A673 (cell line): ENCODE data around the gene RBAK. TPM values are rescaled to one million over a fixed set of nuclear protein-coding genes. Genes with fewer than 3 reads are reported as not detected.
"Not testable (repeated sequence)": the region's sequence is repeated elsewhere in the genome, so short reads cannot be mapped to it uniquely, and the experiment has no call there.

Source experiments
- BruUV-seq: library from RNA; stranded (reverse); fragments of 400-500 nt; replicated peaks from 2 replicates; lab custom pipeline; 2021; lab: Mats Ljungman, UMichigan
- CTCF ChIA-PET: fragments of 300-600 bp; sonication (Branson Sonifier 250); formaldehyde crosslinking; loops from one replicate; lab custom pipeline; 2022; ENCODE audit warnings: antibody characterized with exemption; lab: Charles Lee
- POLR2A ChIA-PET: fragments of 300-600 bp; sonication (Branson Sonifier 250); formaldehyde crosslinking; loops from one replicate; lab custom pipeline; 2022; ENCODE audit warnings: antibody characterized with exemption; ENCODE audit not compliant: low non-redundant PET; lab: Charles Lee
- DNase-seq: peaks from one replicate; pipeline ENCODE4 v3.0.0-alpha.2; 2015; ENCODE audit warnings: low spot score
- H3K27ac ChIP-seq: fragments of 200-600 bp; sonication (generic); 2 replicates; pipeline ENCODE4 v1.5.1; 2016; ENCODE audit warnings: mixed run types, low read depth, mild to moderate bottlenecking, mixed read lengths, antibody characterized with exemption, low read length; ENCODE audit not compliant: poor library complexity, severe bottlenecking
- H3K27me3 ChIP-seq: fragments of 200-600 bp; sonication (generic); replicated peaks from 2 replicates; pipeline ENCODE4 v1.6.1; 2017; ENCODE audit warnings: mixed run types, low read depth, mild to moderate bottlenecking, mixed read lengths, antibody characterized with exemption, low read length; ENCODE audit not compliant: insufficient read depth, poor library complexity
- H3K36me3 ChIP-seq: fragments of 200-600 bp; sonication (generic); 2 replicates; pipeline ENCODE4 v1.6.1; 2016; ENCODE audit warnings: mixed run types, mild to moderate bottlenecking, mixed read lengths, antibody characterized with exemption, low read length; ENCODE audit not compliant: insufficient read depth, poor library complexity, severe bottlenecking
- H3K4me1 ChIP-seq: fragments of 200-600 bp; sonication (generic); 2 replicates; pipeline ENCODE4 v1.6.1; 2017; ENCODE audit warnings: mixed run types, mild to moderate bottlenecking, mixed read lengths, antibody characterized with exemption, low read length; ENCODE audit not compliant: insufficient read depth, poor library complexity, severe bottlenecking
- H3K4me3 ChIP-seq: fragments of 200-600 bp; sonication (generic); 2 replicates; pipeline ENCODE4 v1.5.1; 2016; ENCODE audit warnings: low read depth, mixed run types, mild to moderate bottlenecking, mixed read lengths, low read length; ENCODE audit not compliant: poor library complexity, severe bottlenecking
- H3K9me3 ChIP-seq: fragments of 200-600 bp; sonication (generic); 2 replicates; pipeline ENCODE4 v1.6.1; 2016; ENCODE audit warnings: mixed run types, low read depth, mild to moderate bottlenecking, mixed read lengths, antibody characterized with exemption, low read length; ENCODE audit not compliant: poor library complexity, severe bottlenecking
- EZH2 ChIP-seq: fragments of 200-600 bp; sonication (generic); IDR thresholded peaks from 2 replicates; pipeline ENCODE4 v1.6.1; 2017; ENCODE audit warnings: borderline replicate concordance, low read depth, mild to moderate bottlenecking, mixed read lengths, antibody characterized with exemption, low read length; ENCODE audit not compliant: poor library complexity, severe bottlenecking
- intact Hi-C: fragments of 100-400 bp; cut with micrococcal nuclease; formaldehyde crosslinking; loops from one replicate; pipeline ENCODE4 v1.10.0; 2022; ENCODE audit not compliant: unreplicated experiment
- total RNA-seq: library from RNA; stranded (reverse); gene quantifications from 2 replicates; pipeline ENCODE4 v1.2.3, GENCODE V29; 2021
- TF ChIP-seq, protein P1 (sequence below): fragments of 300-800, 200-600 bp; sonication (generic); conservative IDR thresholded peaks from 2 replicates; pipeline ENCODE4 v1.5.1; 2017; ENCODE audit warnings: low read depth, mild to moderate bottlenecking, antibody characterized with exemption, low read length, moderate library complexity, mixed read lengths

RBAK gene
- total RNA-seq, 1 experiment from 2014 or later = 17.3 TPM

DNA sequence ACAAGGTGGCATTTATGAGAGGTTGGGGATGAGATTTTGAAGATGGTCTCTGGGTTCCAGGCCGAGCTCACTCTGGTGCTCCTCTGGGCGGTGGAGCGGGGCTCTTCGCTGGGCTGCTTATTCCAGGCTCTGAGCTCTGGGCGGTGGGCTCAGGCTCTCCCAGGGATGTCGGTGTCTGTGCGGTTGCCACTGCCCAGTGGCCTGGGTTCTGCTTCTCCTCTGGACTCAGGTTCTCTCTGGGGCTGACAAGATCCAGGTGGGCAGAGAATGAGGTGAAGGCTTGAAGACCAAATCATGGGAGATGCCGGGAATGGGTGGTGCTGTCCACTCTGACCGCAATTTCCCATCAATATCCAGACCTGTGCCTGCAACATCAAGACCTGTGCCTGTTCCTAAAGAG, 40.6 kb downstream of the RBAK start:
- TF ChIP-seq, protein P1, sequence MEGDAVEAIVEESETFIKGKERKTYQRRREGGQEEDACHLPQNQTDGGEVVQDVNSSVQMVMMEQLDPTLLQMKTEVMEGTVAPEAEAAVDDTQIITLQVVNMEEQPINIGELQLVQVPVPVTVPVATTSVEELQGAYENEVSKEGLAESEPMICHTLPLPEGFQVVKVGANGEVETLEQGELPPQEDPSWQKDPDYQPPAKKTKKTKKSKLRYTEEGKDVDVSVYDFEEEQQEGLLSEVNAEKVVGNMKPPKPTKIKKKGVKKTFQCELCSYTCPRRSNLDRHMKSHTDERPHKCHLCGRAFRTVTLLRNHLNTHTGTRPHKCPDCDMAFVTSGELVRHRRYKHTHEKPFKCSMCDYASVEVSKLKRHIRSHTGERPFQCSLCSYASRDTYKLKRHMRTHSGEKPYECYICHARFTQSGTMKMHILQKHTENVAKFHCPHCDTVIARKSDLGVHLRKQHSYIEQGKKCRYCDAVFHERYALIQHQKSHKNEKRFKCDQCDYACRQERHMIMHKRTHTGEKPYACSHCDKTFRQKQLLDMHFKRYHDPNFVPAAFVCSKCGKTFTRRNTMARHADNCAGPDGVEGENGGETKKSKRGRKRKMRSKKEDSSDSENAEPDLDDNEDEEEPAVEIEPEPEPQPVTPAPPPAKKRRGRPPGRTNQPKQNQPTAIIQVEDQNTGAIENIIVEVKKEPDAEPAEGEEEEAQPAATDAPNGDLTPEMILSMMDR = no peak
- TF ChIP-seq EZH2 = no peak
- H3K4me3 ChIP-seq = no peak overlapping the region
- no peaks in the 10 kb centered on the region for H3K36me3 ChIP-seq
- H3K9me3 ChIP-seq = no peaks in the 10 kb centered on the region
- intact Hi-C loops = loop anchor here (5.0 to 10.0 kb wide), 2 partner anchors 114 to 471 kb away; no protein-coding TSS in a partner anchor
- CTCF ChIA-PET = no interaction called here
- no peak for DNase-seq
- H3K4me1 ChIP-seq = no peaks in the 10 kb centered on the region
- POLR2A ChIA-PET = no interaction called here
- no TSS peak for BruUV-seq
- H3K27ac ChIP-seq = no peak overlapping the region
- H3K27me3 ChIP-seq = peaks cover 4% of the 10 kb centered on the region

DNA sequence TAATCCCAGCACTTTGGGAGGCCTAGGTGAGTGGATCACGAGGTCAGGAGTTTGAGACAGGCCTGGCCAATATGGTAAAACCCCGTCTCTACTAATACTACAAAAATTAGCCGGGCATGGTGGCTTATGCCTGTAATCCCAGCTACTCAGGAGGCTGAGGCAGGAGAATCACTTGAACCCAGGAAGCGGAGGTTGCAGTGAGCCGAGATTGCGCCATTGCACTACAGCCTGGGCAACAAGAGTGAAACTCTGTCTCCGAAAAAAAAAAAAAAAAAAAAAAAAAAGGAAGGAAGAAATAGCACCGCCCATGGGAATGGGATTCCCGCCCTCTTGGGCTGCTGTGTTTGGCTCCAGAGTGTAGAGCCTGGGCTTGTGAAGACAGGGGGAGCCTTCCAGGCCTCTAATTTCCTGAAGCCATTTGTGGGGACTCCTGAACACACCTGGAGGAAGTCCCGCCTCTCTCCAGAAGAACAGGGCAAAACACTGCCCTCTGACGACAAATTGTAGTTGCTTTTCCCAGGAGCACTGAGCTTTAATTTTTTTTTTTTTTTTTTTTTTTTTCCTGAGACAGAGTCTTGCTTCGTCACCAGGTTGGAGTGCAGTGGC, 42.7 kb downstream of the RBAK start:
- H3K27ac ChIP-seq, POLR2A ChIA-PET, H3K4me3 ChIP-seq, H3K9me3 ChIP-seq, H3K4me1 ChIP-seq, H3K27me3 ChIP-seq, BruUV-seq, H3K36me3 ChIP-seq: not testable (repeated sequence)
- DNase-seq = peak; percentile 18
- intact Hi-C loops = loop anchor here (5.0 to 10.0 kb wide), 2 partner anchors 116 to 474 kb away; no protein-coding TSS in a partner anchor
- CTCF ChIA-PET = interaction anchor here (0.6 to 0.7 kb wide), 3 partner anchors 21 to 566 kb away, joined by 4 to 20 read pairs (median 7); no protein-coding TSS in a partner anchor

DNA sequence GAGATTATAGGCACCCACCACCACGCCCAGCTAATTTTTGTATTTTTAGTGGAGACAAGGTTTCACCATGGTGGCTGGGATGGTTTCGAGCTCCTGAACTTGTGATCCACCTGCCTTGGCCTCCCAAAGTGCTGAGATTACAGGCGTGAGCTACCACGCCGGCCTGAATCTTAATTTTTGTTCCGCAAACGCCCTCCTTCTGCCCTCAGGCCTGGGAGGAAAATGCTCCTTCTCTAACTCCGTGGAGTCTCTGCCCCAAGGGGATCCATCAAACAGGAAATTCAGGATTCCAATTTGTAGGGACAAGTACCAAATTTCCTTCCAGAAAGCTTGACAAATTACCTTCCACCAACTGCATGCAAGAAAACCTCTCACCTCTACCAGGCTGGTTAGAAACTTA, 43.2 kb downstream of the RBAK start:
- CTCF ChIA-PET = interaction anchor here (0.7 kb wide), 1 partner anchor 20 kb away, joined by 4 read pairs; no protein-coding TSS in a partner anchor
- intact Hi-C loops = loop anchor here (5.0 to 10.0 kb wide), 2 partner anchors 117 to 474 kb away; no protein-coding TSS in a partner anchor
- TF ChIP-seq, protein P1 = no peak
- no peak for TF ChIP-seq EZH2

DNA sequence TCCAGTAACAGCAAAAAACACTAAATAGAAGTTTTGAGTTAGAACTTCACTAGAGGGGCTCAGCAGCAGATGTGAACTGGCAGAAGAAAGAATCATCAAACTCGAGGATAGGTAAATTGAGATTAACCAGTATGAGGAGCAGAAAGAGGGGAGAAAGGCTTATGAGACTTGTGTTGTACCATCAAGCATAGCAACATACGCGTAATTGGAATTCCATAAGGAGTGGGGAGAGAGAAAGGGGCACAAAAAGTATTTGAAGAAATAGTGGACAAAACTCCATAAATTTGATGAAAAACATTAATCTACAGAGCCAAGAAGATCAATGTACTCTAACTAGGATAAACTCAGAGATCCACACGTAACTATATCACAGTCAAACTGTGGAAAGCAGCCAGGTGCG, 48.3 kb downstream of the RBAK start:
- TF ChIP-seq, protein P1 = no peak
- TF ChIP-seq EZH2 = no peak
- no TSS peak for BruUV-seq
- H3K4me1 ChIP-seq = no peaks in the 10 kb centered on the region
- intact Hi-C loops = no loop called here
- no peak for DNase-seq
- no peaks in the 10 kb centered on the region for H3K36me3 ChIP-seq
- H3K4me3 ChIP-seq = no peak overlapping the region
- no peak overlapping the region for H3K27ac ChIP-seq
- POLR2A ChIA-PET = no interaction called here
- CTCF ChIA-PET = no interaction called here
- H3K9me3 ChIP-seq = peaks cover 30% of the 10 kb centered on the region
- no peaks in the 10 kb centered on the region for H3K27me3 ChIP-seq

More for the DNA sequence above, 43.2 kb downstream of the RBAK start:
- Histone ChIP-seq H3K36me3 (no peaks in the 10 kb centered on the region), H3K27me3 (peaks cover 4% of the 10 kb centered on the region), H3K27ac (no peak overlapping the region), H3K4me3 (no peak overlapping the region), H3K9me3 (peaks cover 11% of the 10 kb centered on the region), H3K4me1 (no peaks in the 10 kb centered on the region)
- POLR2A ChIA-PET = no interaction called here
- no TSS peak for BruUV-seq
- no peak for DNase-seq
